ENCODE results near the gene VSIG4. TPM values are rescaled to one million over a fixed set of nuclear protein-coding genes. Genes with fewer than 3 reads are reported as not detected.

The VSIG4 gene
- total RNA-seq, 1 donor: 0.72 TPM

GRCh38 chrX:66045894-66046293 is 6.0 kb upstream of the VSIG4 start:
- DNase-seq (ENCODE audit: insufficient read length, low spot score, missing footprints): no peak
- no peaks in the 10 kb centered on the region for H3K9me3 ChIP-seq (ENCODE audit: low read depth, low read length)
- no peaks in the 10 kb centered on the region for H3K79me2 ChIP-seq (ENCODE audit: insufficient read depth, low read length)
- no peaks in the 10 kb centered on the region for H4K20me1 ChIP-seq (ENCODE audit: insufficient read depth, low read length)
- no peak overlapping the region for H3K4me2 ChIP-seq (ENCODE audit: insufficient read depth, low read length)
- H2AFZ ChIP-seq (ENCODE audit: low read length): no peak overlapping the region
- no peak for TF ChIP-seq CTCF (IDR thresholded peaks at IDR 0.05; ENCODE audit: extremely low read depth, low read depth, low read length)
- H3K27me3 ChIP-seq (ENCODE audit: insufficient read depth, low read length): no peaks in the 10 kb centered on the region
- no peak overlapping the region for H3K4me3 ChIP-seq (ENCODE audit: insufficient read depth, low read length)
- H3K4me1 ChIP-seq (ENCODE audit: insufficient read depth, low read length): no peaks in the 10 kb centered on the region
- H3K27ac ChIP-seq (ENCODE audit: low read depth, low read length): no peak overlapping the region
- H3K36me3 ChIP-seq (ENCODE audit: insufficient read depth, low read length): no peaks in the 10 kb centered on the region

- Histone ChIP-seq H3K27me3 (ENCODE audit: insufficient read depth, low read length) (no peaks in the 10 kb centered on the region), H3K4me2 (ENCODE audit: insufficient read depth, low read length) (no peak overlapping the region), H2AFZ (ENCODE audit: low read length) (no peak overlapping the region), H3K9me3 (ENCODE audit: low read depth, low read length) (no peaks in the 10 kb centered on the region), H3K79me2 (ENCODE audit: insufficient read depth, low read length) (no peaks in the 10 kb centered on the region), H4K20me1 (ENCODE audit: insufficient read depth, low read length) (no peaks in the 10 kb centered on the region), H3K27ac (ENCODE audit: low read depth, low read length) (no peak overlapping the region), H3K36me3 (ENCODE audit: insufficient read depth, low read length) (no peaks in the 10 kb centered on the region), H3K4me3 (ENCODE audit: insufficient read depth, low read length) (no peak overlapping the region), H3K4me1 (ENCODE audit: insufficient read depth, low read length) (no peaks in the 10 kb centered on the region)
- TF ChIP-seq CTCF (IDR thresholded peaks at IDR 0.05; ENCODE audit: extremely low read depth, low read depth, low read length): no peak
- no peak for DNase-seq (ENCODE audit: insufficient read length, low spot score, missing footprints)
Observed at GRCh38 chrX:66043584-66043983, 3.7 kb upstream of the VSIG4 start.

GRCh38 chrX:66042307-66043077 is 2.6 kb upstream of the VSIG4 start:
- Histone ChIP-seq H2AFZ (ENCODE audit: low read length) (no peak overlapping the region), H3K79me2 (ENCODE audit: insufficient read depth, low read length) (no peaks in the 10 kb centered on the region), H3K27me3 (ENCODE audit: insufficient read depth, low read length) (no peaks in the 10 kb centered on the region), H3K27ac (ENCODE audit: low read depth, low read length) (no peak overlapping the region), H3K36me3 (ENCODE audit: insufficient read depth, low read length) (no peaks in the 10 kb centered on the region), H4K20me1 (ENCODE audit: insufficient read depth, low read length) (no peaks in the 10 kb centered on the region), H3K9me3 (ENCODE audit: low read depth, low read length) (no peaks in the 10 kb centered on the region), H3K4me3 (ENCODE audit: insufficient read depth, low read length) (no peak overlapping the region), H3K4me2 (ENCODE audit: insufficient read depth, low read length) (no peak overlapping the region), H3K4me1 (ENCODE audit: insufficient read depth, low read length) (no peaks in the 10 kb centered on the region)
- no peak for DNase-seq (ENCODE audit: insufficient read length, low spot score, missing footprints)
- TF ChIP-seq CTCF (IDR thresholded peaks at IDR 0.05; ENCODE audit: extremely low read depth, low read depth, low read length): no peak

GRCh38 chrX:66038115-66038514 is 1.8 kb downstream of the VSIG4 start:
- no peak overlapping the region for H2AFZ ChIP-seq (ENCODE audit: low read length)
- H3K36me3 ChIP-seq (ENCODE audit: insufficient read depth, low read length): no peaks in the 10 kb centered on the region
- H3K27me3 ChIP-seq (ENCODE audit: insufficient read depth, low read length): no peaks in the 10 kb centered on the region

More at GRCh38 chrX:66038115-66038514, 1.8 kb downstream of the VSIG4 start:
- no peaks in the 10 kb centered on the region for H3K79me2 ChIP-seq (ENCODE audit: insufficient read depth, low read length)
- H3K4me2 ChIP-seq (ENCODE audit: insufficient read depth, low read length): no peak overlapping the region
- no peak for DNase-seq (ENCODE audit: insufficient read length, low spot score, missing footprints)
- no peak overlapping the region for H3K27ac ChIP-seq (ENCODE audit: low read depth, low read length)
- TF ChIP-seq CTCF (IDR thresholded peaks at IDR 0.05; ENCODE audit: extremely low read depth, low read depth, low read length): no peak
- H3K4me1 ChIP-seq (ENCODE audit: insufficient read depth, low read length): no peaks in the 10 kb centered on the region
- H4K20me1 ChIP-seq (ENCODE audit: insufficient read depth, low read length): no peaks in the 10 kb centered on the region
- no peak overlapping the region for H3K4me3 ChIP-seq (ENCODE audit: insufficient read depth, low read length)
- no peaks in the 10 kb centered on the region for H3K9me3 ChIP-seq (ENCODE audit: low read depth, low read length)

Measured in osteoblast (primary cell).